ENCODE data around the gene GP1BA.

The GP1BA gene

DNA sequence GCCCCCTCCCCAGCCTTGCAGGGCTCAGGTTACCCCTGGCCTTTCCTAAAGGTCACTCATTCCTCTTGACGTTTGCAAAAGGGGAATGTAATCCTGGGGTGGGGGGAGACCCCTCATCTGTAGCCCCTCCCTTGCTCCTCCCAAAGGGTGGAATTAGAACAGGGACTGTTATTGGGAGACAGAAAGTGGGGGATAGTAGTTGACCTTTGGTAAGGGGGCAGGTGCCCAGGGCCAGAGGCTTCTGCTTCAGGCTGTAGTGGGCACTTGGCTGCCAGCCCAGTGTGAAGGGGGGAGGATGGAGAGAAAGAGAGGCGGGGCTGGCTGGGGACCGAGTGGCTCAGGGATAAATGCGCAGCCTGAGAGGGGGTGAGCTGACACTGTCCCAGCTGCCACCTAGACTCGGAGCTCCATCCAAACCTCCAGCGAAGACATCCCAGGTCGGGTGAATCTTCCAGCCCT is 18.7 kb downstream of the GP1BA start, which contains the start of gene ENO3:
TSS of gene ENO3 (plus strand) at position 374 of the 459 bp plus-strand sequence. CDS start 711 bp downstream, outside the sequence.
- peak; percentile 79 for DNase-seq (ENCODE audit: low spot score)

DNA sequence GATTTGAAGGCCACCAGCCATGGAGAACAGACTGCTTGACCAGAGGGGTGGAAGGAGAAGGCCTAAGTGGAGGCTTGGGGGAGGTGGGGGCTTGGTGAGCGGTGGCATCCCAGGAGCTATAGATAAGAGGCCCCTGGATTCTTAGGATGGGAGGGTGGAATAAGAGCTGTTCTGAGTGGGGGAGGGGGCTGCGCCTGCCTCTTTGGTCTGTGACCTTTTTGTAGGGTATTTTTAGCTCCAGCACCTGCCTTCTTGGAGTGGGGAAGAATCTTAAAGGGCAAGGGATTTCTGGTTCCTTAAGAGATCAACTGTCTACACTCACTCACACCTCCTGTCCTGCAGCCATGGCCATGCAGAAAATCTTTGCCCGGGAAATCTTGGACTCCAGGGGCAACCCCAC is 19.4 kb downstream of the GP1BA start:
- DNase-seq (ENCODE audit: low spot score): no peak

DNA sequence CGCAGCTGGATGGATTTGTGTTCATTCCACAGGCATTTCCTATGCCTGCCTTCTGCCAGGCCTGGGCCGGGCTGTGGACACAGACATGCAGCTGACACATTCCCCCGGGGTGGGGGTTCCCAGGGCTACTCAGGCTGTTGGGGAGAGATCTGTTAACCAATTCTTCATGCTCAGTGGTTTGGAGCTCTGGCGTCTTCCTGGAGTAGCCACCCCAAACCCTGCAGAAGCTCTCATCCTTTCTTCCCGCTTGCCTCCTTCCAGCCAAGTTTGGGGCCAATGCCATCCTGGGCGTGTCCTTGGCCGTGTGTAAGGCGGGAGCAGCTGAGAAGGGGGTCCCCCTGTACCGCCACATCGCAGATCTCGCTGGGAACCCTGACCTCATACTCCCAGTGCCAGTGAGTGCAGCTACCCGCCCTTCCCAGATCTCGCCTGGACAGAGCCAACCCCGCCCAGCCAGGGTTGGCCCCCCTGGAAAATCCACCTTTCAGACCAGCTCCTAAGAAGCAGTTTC is 21.4 kb downstream of the GP1BA start:
- no peak for DNase-seq (ENCODE audit: low spot score)

DNA sequence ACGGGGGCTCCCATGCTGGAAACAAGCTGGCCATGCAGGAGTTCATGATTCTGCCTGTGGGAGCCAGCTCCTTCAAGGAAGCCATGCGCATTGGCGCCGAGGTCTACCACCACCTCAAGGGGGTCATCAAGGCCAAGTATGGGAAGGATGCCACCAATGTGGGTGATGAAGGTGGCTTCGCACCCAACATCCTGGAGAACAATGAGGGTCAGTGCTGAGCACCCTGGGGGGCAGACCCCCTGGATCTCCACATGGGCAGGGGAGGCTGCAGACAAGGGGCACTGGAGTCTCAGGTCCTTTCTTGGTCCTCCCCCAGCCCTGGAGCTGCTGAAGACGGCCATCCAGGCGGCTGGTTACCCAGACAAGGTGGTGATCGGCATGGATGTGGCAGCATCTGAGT is 23.0 kb downstream of the GP1BA start:
- no peak for DNase-seq (ENCODE audit: low spot score)

DNA sequence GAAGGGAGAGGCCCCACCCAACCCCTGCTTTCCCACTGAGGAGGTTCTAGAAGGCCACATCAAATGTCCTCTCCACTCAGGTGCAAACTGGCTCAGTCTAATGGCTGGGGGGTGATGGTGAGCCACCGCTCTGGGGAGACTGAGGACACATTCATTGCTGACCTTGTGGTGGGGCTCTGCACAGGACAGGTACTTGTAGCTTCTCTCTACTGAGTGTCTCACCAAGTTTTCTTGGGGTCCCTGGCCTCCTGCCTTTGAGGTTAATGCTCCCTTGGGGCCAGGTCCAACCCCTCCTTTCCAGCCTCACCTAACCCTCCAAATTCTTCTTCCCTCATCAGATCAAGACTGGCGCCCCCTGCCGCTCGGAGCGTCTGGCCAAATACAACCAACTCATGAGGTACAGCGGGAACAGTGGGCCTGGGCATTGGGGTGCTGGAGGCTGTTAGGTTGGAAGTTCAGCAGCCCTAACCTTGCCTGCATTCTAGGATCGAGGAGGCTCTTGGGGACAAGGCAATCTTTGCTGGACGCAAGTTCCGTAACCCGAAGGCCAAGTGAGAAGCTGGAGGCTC is 24.5 kb downstream of the GP1BA start:
- DNase-seq (ENCODE audit: low spot score): peak; percentile 71

DNA sequence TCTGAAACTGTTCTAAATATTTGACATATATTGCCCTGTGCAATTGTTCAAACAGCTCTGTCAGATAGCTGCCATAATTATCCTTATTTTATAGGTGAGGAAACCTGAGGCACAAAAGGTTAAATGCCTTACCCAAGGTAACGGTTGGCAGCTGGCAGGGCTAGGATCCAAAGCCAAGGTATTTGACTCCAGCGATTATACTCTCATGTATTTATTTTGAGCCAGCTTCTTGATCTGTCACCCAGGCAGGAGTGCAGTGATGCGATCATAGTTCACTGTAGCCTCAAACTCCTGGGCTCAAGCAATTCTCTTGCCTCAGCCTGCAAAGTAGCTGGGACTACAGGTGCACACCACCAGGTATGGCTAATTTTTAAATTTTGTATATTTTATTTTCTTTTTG is 26.0 kb downstream of the GP1BA start:
- no peak for DNase-seq (ENCODE audit: low spot score)

DNA sequence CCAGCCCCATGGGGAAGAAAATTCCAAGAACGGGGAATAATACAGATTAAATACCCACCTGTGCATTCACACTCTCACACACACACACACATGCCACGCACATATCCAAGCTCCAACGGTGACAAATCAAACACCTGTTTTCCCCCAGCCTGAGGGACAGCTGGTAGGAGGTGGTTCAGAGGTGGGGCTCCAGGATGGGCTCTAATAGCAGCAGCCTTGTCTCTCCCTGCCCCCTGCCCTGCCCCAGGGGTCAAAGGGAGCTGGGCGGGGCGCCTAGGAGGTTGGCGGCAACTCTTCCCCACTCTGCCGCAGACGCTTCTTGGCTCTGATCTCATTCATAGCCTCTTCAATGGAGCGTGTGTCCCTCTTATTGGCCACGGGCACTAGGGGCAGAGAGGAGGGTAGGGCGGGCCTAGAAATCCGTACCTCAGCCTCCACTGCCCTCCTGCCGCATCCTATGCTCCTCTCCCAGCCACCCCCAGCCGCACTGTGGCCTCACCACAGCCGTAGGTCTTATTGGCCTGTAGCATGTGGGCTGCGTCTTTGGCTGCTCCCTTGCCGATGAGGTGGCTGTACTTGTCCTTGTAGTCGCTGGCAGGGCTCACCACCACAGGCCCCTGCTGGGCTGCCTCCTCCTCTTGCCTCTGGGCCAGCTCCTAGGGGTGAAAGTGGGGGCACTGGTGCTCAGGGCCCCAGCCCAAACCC is 27.3 kb downstream of the GP1BA start:
- DNase-seq (ENCODE audit: low spot score): no peak

DNA sequence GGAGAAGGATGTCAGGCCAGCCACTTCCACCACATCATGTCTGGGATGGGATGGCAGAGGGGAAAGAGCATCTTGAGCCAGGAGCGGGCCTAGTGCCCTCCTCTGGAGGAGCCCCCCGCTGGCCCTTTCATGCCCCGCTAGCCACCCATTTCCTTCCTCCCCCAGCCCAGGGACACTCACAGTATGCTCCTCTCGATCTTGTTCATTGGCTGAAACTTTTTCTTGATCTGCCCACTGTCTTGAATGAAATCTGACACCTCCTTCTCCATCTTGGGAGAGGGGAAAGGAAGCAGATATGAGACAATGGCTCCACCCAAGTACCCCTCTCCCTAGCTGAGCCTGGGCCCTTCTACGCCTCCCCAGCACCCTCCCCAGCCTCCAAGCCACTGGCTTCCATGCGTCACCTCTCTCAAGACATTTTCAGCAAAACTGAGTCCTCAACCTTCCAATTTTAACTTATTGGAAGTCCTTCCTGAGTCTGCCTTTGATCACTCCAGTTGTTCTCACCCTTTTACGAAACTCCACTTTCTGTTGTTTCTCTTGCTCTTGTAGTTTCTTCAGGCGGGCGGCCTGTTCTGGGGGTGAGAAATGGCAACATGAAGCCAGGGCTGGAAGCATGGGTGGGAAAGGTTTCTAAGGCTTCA is 28.3 kb downstream of the GP1BA start:
- no peak for DNase-seq (ENCODE audit: low spot score)

DNA sequence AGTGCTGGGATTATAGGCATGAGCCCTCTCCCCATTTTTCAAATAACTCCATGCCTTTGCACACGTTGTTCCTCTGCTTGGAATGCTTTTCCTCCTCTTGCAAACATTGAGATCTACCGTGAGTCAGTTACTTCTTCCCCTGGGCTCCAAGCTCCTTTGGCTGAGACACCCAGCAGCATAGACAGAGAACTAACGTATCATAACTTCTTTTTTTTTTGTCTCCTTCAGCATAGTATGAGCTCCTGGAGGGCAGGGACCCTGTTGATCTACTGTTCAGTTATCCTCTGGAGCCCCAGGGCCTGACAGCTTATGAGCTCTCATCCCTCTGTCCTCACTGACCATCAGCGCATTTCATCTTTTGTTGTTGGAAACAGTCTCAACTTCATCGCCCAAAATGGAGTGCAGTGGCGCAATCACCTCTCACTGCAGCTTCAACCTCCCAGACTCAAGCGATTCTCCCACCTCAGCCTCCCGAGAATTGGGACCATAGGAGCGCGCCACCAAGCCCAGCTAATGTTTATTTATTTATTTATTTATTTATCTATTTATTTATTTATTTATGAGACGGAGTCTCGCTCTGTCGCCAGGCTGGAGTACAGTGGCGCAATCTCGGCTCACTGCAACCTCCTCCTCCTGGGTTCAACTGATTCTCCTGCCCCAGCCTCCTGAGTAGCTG is 33.4 kb downstream of the GP1BA start:
- DNase-seq (ENCODE audit: low spot score): no peak

DNA sequence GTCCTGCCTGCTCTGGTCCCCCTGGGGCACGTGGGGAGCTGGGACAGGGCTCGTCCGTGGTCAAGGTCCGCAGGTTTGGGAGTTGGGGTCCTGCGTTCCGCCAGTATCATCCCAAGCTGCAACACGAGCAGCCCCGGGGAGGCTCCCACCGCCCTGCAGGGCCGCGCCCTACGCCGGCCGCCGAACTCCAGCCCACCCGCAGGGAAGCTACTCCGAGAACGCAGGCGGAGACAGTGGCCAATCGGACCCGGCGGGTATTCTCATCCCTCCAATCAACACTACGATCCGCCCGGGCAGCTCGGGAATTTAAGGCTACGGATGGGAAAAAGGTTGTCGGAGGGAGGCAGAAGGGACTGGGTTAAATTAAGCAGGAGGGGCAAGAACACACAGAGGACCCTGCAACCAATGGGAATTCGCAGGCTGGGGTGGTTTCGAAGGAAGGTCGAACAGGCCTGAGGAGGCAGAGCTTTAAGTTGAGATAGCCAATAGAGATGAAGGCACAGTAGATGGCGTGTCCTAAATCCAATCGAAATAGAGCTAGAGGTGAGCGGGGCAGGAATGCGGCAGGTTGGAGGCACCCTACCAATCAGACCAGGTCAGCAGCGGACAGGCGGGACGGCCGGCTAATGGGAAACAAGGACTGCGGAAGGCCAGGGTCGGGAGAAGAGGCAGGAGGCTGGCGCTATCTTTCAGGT is 34.9 kb downstream of the GP1BA start:
- peak; percentile 99 for DNase-seq (ENCODE audit: low spot score)

DNA sequence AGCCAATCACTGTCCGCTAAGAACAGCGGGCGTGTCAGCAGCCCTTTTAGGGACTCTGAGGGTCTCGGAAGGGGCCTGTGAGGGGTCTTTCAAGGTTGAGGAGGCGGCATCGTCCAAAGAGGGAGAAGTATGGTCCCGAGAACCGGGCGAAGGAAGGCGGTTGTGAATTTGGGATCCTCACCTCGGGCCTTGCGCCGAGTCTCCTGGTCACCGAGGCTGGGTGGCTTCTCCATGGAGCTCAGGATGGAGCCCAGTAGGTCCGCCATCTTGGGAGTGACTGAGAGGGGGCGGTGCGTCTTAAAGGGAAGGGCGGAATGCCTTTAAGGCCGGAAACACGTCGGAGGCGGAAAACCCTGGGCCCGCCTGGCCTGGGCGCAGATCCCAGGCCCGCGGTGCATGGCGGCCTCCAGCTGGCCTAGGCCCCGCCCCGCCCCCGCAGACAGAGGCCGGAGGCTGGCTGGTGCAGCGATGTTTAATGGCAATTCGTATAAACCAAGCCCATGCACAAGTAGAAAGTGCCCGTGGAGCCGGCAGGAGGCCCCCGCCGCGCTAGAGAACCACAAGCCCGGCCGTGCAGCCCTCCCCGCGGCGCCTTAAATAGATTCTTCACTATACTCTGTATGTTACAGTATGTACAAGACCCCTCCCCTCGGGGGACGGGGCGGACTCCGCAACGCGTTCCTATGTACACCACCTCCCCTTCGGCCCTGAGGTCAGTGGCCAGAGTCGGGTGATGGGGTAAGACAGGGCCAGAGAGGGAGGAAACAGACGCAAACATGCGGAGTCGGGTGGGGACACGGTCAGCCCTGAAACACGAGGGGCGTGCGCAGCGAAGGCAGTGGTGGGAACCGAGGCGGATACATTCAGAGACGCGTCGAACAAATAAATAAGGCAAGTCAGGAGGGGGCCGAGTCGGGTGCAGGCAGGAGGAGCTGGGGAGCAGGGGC is 35.7 kb downstream of the GP1BA start, which contains the start of gene SPAG7:
TSS of gene SPAG7 (minus strand) at position 279 of the 947 bp plus-strand sequence. CDS start at position 266, 13 bp downstream.
- DNase-seq (ENCODE audit: low spot score): peak; percentile 99

DNA sequence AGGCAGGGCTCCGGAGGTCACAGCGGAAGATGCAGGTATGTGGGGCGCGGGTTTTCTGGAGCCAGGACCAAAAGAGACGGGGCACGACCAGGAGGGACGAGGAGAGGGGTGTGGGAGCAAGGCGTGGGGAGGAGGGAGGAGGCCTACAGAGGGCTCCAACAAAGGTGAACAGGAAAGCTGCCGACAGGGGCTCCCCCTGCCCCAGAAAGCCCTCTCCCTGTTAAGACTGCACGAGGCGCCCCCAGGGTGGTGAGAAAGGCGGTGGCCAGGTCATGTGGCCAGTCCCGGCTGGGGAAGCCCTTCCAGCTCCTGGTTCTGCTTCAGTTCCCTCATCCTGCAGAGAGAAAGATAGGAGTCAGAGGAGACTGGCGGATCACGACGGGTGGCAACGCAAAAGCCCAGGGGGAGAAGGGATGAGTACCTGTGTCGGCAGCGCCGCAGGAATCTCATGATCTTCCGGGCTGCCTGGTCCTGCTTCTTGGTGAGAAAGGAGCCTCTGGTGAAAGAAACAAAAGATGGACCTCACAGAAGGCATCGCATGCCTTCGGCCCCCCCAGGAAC is 36.5 kb downstream of the GP1BA start:
- DNase-seq (ENCODE audit: low spot score): peak; percentile 74

DNA sequence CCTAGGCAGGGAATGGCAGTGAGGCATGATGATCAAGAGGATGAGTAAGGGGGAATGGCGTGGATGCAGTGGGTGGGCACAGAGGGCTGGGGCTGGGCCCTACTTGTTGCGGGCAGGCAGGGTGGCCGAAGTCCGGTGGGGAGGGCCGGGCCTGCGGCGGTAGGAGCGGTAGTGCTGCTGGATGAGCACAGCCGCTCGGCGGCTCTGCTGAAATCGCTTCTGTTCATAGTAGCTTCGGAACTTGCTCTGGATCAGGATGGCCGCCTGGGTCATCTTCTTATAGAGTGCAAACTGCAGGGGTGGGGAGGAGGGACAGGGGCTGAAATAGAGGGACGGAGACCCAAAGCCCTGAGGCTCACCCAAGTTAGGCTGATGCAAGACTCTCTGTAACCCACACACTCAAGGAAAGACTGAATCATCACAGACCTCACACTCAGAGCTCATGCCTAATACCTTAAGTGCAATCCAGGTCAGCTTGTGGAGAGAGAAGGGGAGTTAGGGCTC is 37.0 kb downstream of the GP1BA start:
- DNase-seq (ENCODE audit: low spot score): no peak

DNA sequence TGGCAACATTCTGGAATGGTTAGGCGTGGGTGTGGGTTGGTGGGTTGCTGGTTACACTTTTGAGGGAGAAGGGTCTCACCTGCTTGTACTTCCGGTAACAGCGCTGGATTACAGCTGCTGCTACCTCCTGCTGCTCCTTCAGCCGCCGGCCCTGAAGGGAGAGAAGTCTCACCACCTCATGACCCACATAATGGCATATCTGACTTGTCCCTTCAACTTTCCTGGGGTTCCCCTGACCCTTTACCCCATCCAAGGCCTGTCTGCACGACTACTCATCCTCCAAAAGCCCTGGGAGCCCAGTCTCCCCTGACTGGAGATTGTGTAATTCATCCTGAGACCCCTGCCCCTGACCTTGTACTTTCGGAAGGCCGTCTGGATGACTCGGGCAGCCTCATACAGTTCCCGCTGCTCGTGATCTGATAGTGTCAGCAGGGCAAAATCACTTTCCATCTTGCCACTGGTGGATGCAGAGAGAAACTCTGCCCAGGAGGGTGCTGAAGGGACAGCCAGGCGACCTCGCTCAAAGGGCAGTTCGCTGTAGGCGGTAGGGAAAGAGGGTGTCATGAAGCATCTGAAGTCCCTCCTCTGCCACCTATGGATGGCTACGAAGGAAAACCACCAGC is 37.6 kb downstream of the GP1BA start:
- DNase-seq (ENCODE audit: low spot score): no peak

DNA sequence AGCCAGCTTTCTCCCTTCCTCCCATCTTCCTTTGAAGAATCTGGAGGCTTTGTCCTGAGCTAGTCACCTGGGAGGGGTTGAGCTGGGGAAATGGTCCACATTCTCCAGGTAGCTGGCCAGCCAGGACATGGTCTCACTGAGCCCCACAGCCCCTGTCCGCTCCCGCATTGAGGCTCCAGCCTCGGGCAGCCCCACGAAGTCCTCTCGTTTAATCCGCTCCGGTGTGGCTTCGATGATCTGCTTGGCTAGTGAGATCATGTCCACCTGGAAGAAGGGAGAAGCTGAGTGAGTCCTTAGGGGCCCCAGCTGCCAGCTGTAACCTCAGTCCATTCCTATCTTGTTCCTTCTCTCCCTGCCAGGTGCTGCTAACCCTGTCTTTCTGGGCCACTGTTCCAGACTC is 38.2 kb downstream of the GP1BA start:
- no peak for DNase-seq (ENCODE audit: low spot score)

DNA sequence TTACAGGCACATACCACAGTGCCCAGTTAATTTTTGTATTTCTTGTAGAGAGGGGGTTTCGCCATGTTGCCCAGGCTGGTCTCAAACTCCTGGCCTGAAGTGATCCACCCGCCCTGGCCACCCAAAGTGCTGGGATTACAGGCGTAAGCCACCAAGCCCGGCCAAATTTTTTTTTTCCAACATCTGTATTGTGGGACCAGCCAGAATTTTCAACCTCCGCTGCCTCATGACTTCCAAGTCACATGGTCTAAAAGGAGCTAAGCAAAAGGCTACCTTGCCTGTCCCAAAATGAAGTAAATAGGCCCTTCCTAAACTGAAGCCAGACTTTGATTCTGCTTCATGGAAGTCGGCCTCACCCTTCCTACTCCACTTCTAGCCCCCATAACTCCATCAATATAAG is 39.7 kb downstream of the GP1BA start:
- DNase-seq (ENCODE audit: low spot score): no peak

DNA sequence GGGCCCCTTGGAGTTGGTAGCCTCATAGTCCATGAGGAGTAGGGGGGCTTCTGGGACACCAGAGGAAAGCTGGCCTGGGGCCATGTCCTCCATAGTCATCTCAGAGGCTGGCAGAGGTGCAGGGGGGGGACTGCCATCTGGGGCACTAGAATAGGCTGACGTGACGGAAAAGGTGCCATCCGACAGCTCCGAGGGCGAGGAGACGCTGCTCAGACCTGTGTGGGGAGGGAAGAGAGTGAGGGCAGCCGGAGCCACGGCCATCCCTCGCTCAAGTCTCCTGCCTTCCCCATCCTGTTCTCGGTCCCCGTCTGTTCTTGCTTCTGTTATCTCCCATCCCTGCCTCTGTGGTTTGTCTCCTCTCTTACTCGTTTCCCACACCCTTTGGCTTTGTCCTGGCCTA is 40.2 kb downstream of the GP1BA start:
- DNase-seq (ENCODE audit: low spot score): no peak

DNA sequence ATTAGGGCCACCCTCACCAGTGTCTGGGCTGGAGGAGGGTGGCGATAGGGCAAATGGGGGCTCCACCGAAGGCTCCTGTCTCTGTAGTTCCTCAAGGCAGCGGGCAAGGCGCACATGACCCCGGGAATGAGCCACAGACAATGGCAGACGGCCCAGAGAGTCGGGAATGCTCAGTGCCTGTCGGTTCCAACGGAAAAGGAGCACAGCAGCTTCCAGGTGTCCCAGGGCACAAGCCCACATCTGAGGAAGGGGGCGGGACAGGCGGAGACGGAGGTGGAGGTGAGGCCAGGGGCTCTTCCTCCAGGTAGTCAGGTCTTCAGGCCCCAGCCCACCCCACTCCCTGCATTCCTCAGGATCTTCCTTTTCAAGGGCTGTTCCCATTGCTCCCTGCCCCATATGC is 40.7 kb downstream of the GP1BA start:
- DNase-seq (ENCODE audit: low spot score): no peak

DNA sequence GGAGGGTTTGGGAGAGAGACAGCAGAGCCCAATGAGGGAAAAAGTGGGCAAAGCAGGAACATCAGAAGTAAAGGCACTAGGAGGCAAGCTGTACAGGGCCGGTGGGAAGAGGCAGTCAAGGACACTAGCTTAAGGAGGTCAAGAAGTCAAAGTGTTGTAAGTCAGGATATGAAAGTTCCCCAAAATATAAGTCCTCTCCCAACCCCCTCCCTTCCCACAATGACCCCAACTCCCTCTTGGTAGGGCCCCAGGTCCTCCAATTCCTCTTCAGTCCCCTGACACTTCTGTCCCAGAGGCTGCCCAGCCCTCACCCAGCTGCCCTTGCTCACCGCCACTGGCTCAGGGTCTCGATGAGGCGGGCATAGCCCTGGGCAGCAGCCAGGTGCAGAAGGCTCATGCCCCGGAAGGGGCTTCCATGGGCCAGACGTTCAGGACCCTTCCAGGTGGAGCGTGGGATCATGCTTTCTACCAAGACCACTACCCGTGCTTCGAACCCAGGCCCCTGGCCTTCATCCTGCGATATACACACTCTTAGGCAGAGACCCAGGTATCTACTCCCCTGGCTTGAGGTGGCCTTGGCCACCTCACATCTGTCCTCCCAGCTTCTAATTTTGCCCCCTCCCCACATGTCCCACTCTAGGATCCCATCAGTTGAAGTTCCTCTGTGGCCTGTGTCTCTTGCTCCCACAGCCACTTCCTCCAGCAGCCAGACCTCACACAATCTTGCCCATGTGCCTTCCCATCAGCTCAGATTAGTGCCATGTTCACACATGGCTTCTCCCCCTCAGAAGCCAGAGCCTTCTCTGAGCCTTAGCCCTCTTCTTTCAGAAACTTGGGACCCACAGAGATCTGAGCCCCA is 41.4 kb downstream of the GP1BA start:
- DNase-seq (ENCODE audit: low spot score): no peak

Data from ecto neural progenitor cell (in vitro differentiated cells).